ENCODE data around the gene RIN2. TPM values are rescaled to one million over a fixed set of nuclear protein-coding genes. Genes with fewer than 3 reads are reported as not detected.
A peak's percentile ranks its signal among the peaks of the same experiment; 100 is the strongest.

The RIN2 gene
- total RNA-seq, 1 donor from 2014 or later, result 64.0 TPM

DNA sequence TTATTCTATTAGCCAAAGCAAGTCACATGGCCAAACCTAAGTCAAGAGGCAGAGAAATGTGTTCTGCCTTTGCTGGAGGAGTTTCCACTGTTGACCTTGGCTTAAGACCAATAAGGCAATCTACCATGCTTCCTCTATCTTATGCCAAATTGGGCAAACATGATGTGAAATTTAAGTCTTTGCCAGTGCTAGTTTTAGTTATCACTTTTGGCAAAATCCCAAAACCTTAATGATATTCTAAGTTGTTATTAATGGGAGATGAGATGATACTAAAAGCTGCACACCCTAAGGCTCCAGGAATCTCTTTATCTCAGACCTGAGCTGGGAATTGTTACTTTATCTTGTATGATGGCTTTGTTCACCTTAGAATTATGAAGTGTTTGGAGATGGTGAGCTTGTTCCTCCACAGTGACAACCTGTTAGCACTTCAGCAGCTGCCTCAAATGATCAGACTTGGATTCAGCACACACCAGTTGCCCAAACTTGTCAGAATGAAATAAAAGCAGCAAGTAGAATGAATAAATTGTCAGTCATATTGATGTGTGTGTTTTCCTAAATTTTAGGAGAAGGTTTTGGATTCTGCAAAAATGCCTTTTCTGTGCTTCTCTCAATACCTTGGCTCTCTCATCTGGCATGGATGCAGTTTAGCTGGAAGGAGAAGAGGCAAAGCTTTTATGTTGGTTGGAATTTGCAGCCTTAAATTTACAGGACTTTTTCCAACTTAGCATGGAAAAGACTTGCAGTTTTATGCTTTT, 49.3 kb downstream of the RIN2 start:
- intact Hi-C loops (cut with micrococcal nuclease), result no loop called here
- ATAC-seq, result peak; percentile 59
- no peak for DNase-seq
